GM12878 (cell line): Measurements from ENCODE around the gene NLN. TPM values are rescaled to one million over a fixed set of nuclear protein-coding genes. Genes with fewer than 3 reads are reported as not detected.

Experiments
- ATAC-seq: fragments of 200-7000 bp; cut with Tn5 transposase; 3 replicates; pipeline ENCODE4 v1.9.1; 2020; ENCODE audit warnings: mild to moderate bottlenecking, moderate library complexity
- BruUV-seq: library from RNA; stranded (reverse); fragments of 400-500 nt; replicated peaks from 2 replicates; lab custom pipeline; 2021; lab: Mats Ljungman, UMichigan
- CTCF ChIA-PET: fragments of 300-600 bp; sonication (Branson Sonifier 250); formaldehyde crosslinking; extraction: SDS; loops from one replicate; lab custom pipeline; 2021; ENCODE audit warnings: inconsistent platforms; lab: Yijun Ruan, JAX
- POLR2A ChIA-PET: fragments of 350-600 bp; formaldehyde crosslinking; extraction: SDS; loops from one replicate; lab custom pipeline; 2021; ENCODE audit warnings: inconsistent platforms; lab: Charles Lee
- RAD21 ChIA-PET: fragments of 300-600 bp; sonication (Branson Sonifier 250); formaldehyde crosslinking; loops from one replicate; lab custom pipeline; 2023; ENCODE audit warnings: antibody characterized with exemption; ENCODE audit not compliant: unreplicated experiment; lab: Charles Lee
- SMC1A ChIA-PET: fragments of 300-600 bp; sonication (Branson Sonifier 250); formaldehyde crosslinking; loops from one replicate; lab custom pipeline; 2023; ENCODE audit not compliant: unreplicated experiment, uncharacterized antibody; lab: Charles Lee
- DNase-seq: peaks from one replicate; pipeline ENCODE4 v3.0.0-alpha.2; 2011; ENCODE audit warnings: low read depth, low spot score
- FAIRE-seq: peaks from 3 replicates; lab custom pipeline; 2011; peaks lifted over from hg19 to GRCh38; lab: Jason Lieb, UNC
- H2AFZ ChIP-seq: 2 replicates; pipeline ENCODE4 v1.6.0; 2011; ENCODE audit warnings: low read depth, low read length, control low read depth; ENCODE audit not compliant: control insufficient read depth
- H3K27ac ChIP-seq: 2 replicates; pipeline ENCODE4 v1.5.1; 2011; ENCODE audit warnings: control low read depth; ENCODE audit not compliant: control insufficient read depth, insufficient read depth
- H3K27me3 ChIP-seq, 2 experiments: replicated peaks in 1 of 2; 2 replicates each; pipeline versions ENCODE4 v1.6.0 to v1.6.1; 2011; ENCODE audit warnings: low read length in 1 of 2; ENCODE audit not compliant: control insufficient read depth in 2 of 2, insufficient read depth in 2 of 2
- H3K36me3 ChIP-seq, 2 experiments: 2 replicates each; pipeline ENCODE4 v1.5.1; 2011; ENCODE audit warnings: low read length in 1 of 2; ENCODE audit not compliant: control insufficient read depth in 2 of 2, insufficient read depth in 2 of 2
- H3K4me1 ChIP-seq: 2 replicates; pipeline ENCODE4 v1.6.1; 2011; ENCODE audit warnings: mild to moderate bottlenecking, low read length, moderate library complexity, mixed read lengths; ENCODE audit not compliant: control insufficient read depth, insufficient read depth
- H3K4me2 ChIP-seq: 2 replicates; pipeline ENCODE4 v1.6.0; 2011; ENCODE audit warnings: control low read depth; ENCODE audit not compliant: control insufficient read depth, insufficient read depth
- H3K4me3 ChIP-seq: fragments of 200-600 bp; sonication (generic); 2 replicates; pipeline ENCODE4 v1.5.1; 2016
- H3K79me2 ChIP-seq: 2 replicates; pipeline ENCODE4 v1.6.0; 2011; ENCODE audit warnings: low read length; ENCODE audit not compliant: control insufficient read depth, insufficient read depth
- H3K9ac ChIP-seq: 2 replicates; pipeline ENCODE4 v1.8.0; 2011; ENCODE audit warnings: low read length, control low read depth, mixed read lengths; ENCODE audit not compliant: control insufficient read depth, insufficient read depth
- H3K9me3 ChIP-seq: replicated peaks from 3 replicates; pipeline ENCODE4 v1.5.1; 2011; ENCODE audit warnings: mild to moderate bottlenecking, low read length; ENCODE audit not compliant: control insufficient read depth, insufficient read depth
- H4K20me1 ChIP-seq: 2 replicates; pipeline ENCODE4 v1.6.0; 2011; ENCODE audit not compliant: control insufficient read depth, insufficient read depth
- DPF2 ChIP-seq: fragments of 450-650 bp; IDR thresholded peaks from 2 replicates; pipeline ENCODE4 v1.6.1; 2017; ENCODE audit warnings: mild to moderate bottlenecking
- ETV6 ChIP-seq, 2 experiments: fragments of 450-650 bp in 1 of 2; IDR thresholded peaks in 1 of 2; conservative IDR thresholded peaks in 1 of 2; 2 replicates each; pipeline ENCODE4 v1.6.1; 2014; ENCODE audit warnings: antibody characterized with exemption in 1 of 2, borderline replicate concordance in 1 of 2, low read depth in 1 of 2, mild to moderate bottlenecking in 1 of 2, moderate library complexity in 1 of 2
- MTA2 ChIP-seq: fragments of 450-650 bp; IDR thresholded peaks from 2 replicates; pipeline ENCODE4 v1.6.1; 2016; ENCODE audit warnings: low read depth, mild to moderate bottlenecking, moderate library complexity
- SREBF1 ChIP-seq: IDR thresholded peaks from 2 replicates; pipeline ENCODE4 v1.6.1; 2012; ENCODE audit warnings: mild to moderate bottlenecking, low read length
- WGBS: methylation state at CpG from one replicate; pipeline ENCODE4 v1.1.6; 2016; ENCODE audit warnings: low lambda C conversion rate; ENCODE audit not compliant: insufficient replicate concordance, insufficient coverage; ENCODE audit errors: missing lambda C conversion rate; 5-methylcytosine and 5-hydroxymethylcytosine counted together
- in situ Hi-C: fragments of 300-500 bp; cut with MboI; formaldehyde crosslinking; loops from 9 replicates; pipeline ENCODE4 v1.14.3; 2018; ENCODE audit warnings: mixed read lengths
- intact Hi-C: fragments of 100-400 bp; cut with micrococcal nuclease; formaldehyde crosslinking; loops from one replicate; pipeline ENCODE4 v1.14.2; 2022; ENCODE audit not compliant: unreplicated experiment
- polyA plus RNA-seq, 11 experiments: library from polyadenylated mRNA; depleted of rRNA in 4 of 11; unstranded in 6 of 11; stranded (reverse) in 5 of 11; fragments of >200 nt; fragmentation: Nextera tagmentation in 4 of 11; fragmentation: Illumina TruSeq in 1 of 11; extraction: Ambion mirVana in 4 of 11; extraction: Trizol in 1 of 11; gene quantifications; 1 replicate in 1 of 11; 2 replicates in 10 of 11; pipeline versions ENCODE4 v1.2.1 to v1.2.3, GENCODE V29; 2011 to 2016; ENCODE audit warnings: inconsistent platforms in 2 of 11, missing spikeins in 2 of 11, low read depth in 1 of 11
- total RNA-seq, 4 experiments: library from RNA; depleted of rRNA in 3 of 4; stranded (reverse); fragments of >200 nt in 3 of 4; fragmentation: Illumina TruSeq in 1 of 4; extraction: Trizol in 1 of 4; gene quantifications; 2 replicates each; pipeline versions ENCODE4 v1.2.1 to v1.2.3, GENCODE V29; 2013 to 2021
- TF ChIP-seq, protein P1 (sequence below): fragments of 450-650 bp; IDR thresholded peaks from 2 replicates; pipeline ENCODE4 v1.6.1; 2016; ENCODE audit warnings: mild to moderate bottlenecking
- TF ChIP-seq, protein P2 (sequence below): IDR thresholded peaks from 2 replicates; pipeline ENCODE4 v1.6.1; 2012; ENCODE audit warnings: mild to moderate bottlenecking, low read depth, low read length

The NLN gene
- total and polyA plus RNA-seq, 10 of the 15 experiments (the other 5 are each of a cell fraction or from before 2014, with no cell fraction given), result 6.8 to 56.9 (median 33.3) TPM

DNA sequence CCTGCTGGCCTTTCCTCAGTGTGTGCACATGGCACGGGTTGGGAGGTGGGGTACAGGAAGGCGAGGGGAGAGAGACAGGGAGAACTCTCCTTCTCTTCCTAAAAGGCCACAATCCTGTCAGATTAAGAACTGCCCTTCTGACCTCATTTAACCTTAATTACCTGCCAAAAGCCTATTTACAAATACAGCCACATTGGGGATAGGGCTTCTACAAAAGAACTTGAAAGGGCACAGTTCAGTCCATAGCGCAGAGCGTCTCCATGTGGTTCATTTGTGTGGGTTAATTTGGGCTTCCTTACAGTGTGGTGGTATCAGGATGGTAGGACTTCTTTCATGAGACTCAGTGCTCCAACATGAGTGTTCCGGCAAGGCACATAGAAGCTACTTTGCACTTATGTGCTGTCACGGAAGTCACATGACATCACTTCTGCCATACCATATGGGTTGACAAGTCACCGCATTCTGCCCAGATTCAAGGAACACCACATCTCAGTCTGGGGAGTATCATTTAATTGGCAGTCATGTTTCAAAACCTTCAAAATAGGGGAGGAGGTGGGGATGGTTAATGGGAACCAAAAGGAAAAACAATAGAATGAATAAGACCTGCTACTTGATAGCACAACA is 46.8 kb downstream of the NLN start (continued):
- no peak for TF ChIP-seq ETV6 (conservative IDR thresholded peaks at IDR 0.05 in 1 of 2, IDR thresholded peaks at IDR 0.05 in 1 of 2; ENCODE audit: borderline replicate concordance in 1 of 2, low read depth in 1 of 2)
- TF ChIP-seq, protein P1, sequence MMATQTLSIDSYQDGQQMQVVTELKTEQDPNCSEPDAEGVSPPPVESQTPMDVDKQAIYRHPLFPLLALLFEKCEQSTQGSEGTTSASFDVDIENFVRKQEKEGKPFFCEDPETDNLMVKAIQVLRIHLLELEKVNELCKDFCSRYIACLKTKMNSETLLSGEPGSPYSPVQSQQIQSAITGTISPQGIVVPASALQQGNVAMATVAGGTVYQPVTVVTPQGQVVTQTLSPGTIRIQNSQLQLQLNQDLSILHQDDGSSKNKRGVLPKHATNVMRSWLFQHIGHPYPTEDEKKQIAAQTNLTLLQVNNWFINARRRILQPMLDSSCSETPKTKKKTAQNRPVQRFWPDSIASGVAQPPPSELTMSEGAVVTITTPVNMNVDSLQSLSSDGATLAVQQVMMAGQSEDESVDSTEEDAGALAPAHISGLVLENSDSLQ, result no peak
- no peak for TF ChIP-seq DPF2
- TF ChIP-seq, all 136 proteins: peak for 0

DNA sequence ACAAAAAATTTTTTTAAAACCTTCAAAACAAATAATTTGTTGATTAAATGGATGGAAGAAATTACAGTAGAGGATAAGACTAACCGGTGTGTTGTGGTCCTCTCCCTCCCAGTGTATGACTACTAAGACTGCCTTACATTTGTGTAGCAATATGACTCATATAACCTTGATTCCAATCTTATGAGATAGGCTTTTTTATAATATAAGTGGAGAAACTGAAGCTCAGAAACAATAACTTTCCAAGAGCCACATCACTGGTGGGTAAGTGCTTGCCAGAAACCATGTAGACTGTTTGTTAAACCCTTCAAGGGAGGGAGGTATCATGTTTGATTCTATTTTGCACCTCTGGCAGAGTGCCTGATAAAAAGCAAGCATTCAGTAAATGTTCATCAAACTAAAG is 47.5 kb downstream of the NLN start:
- peaks cover 2% of the 10 kb centered on the region; the same call in 1 of the 2 replicates for H3K4me1 ChIP-seq
- H3K36me3 ChIP-seq, result no peaks in the 10 kb centered on the region
- ChIA-PET RAD21 (interaction anchor here (1.4 kb wide), 1 partner anchor 9 kb away, joined by 3 read pairs; no protein-coding TSS in a partner anchor), POLR2A (no interaction called here), SMC1A (no interaction called here), CTCF (interaction anchor here (1.1 kb wide), 1 partner anchor 26 kb away, joined by 3 read pairs; no protein-coding TSS in a partner anchor)
- no peak overlapping the region for H3K4me2 ChIP-seq
- in situ Hi-C loops (no loop called here), intact Hi-C loops (no loop called here)
- ATAC-seq (no peak), DNase-seq (no peak), FAIRE-seq (no peak)
- H3K79me2 ChIP-seq, result no peaks in the 10 kb centered on the region
- H4K20me1 ChIP-seq, result no peaks in the 10 kb centered on the region
- H3K27me3 ChIP-seq, result no peaks in the 10 kb centered on the region
- TF ChIP-seq, protein P2, sequence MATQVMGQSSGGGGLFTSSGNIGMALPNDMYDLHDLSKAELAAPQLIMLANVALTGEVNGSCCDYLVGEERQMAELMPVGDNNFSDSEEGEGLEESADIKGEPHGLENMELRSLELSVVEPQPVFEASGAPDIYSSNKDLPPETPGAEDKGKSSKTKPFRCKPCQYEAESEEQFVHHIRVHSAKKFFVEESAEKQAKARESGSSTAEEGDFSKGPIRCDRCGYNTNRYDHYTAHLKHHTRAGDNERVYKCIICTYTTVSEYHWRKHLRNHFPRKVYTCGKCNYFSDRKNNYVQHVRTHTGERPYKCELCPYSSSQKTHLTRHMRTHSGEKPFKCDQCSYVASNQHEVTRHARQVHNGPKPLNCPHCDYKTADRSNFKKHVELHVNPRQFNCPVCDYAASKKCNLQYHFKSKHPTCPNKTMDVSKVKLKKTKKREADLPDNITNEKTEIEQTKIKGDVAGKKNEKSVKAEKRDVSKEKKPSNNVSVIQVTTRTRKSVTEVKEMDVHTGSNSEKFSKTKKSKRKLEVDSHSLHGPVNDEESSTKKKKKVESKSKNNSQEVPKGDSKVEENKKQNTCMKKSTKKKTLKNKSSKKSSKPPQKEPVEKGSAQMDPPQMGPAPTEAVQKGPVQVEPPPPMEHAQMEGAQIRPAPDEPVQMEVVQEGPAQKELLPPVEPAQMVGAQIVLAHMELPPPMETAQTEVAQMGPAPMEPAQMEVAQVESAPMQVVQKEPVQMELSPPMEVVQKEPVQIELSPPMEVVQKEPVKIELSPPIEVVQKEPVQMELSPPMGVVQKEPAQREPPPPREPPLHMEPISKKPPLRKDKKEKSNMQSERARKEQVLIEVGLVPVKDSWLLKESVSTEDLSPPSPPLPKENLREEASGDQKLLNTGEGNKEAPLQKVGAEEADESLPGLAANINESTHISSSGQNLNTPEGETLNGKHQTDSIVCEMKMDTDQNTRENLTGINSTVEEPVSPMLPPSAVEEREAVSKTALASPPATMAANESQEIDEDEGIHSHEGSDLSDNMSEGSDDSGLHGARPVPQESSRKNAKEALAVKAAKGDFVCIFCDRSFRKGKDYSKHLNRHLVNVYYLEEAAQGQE, result no peak
- TF ChIP-seq MTA2, result no peak
- no peak for TF ChIP-seq SREBF1
- no peak overlapping the region for H3K27ac ChIP-seq
- WGBS, result 0% methylated on average over 1 of the region's 1 CpG
- H3K9ac ChIP-seq, result no peak overlapping the region
- peaks cover 6% of the 10 kb centered on the region; the same call in 2 of the 3 replicates for H3K9me3 ChIP-seq
- no peak overlapping the region for H3K4me3 ChIP-seq
- BruUV-seq, result no TSS peak
- H2AFZ ChIP-seq, result no peak overlapping the region
